Neural cell (in vitro differentiated cells): ENCODE measurements around the gene CABYR. TPM values are rescaled to one million over a fixed set of nuclear protein-coding genes. Genes with fewer than 3 reads are reported as not detected.

Experiments
- H2AFZ ChIP-seq: fragments of 200-600, 300-800 bp; sonication (generic), shearing (Covaris generic); 2 replicates; pipeline ENCODE4 v1.6.0; 2014; ENCODE audit warnings: low read depth, mild to moderate bottlenecking, antibody characterized with exemption, low read length, moderate library complexity
- H3F3A ChIP-seq: fragments of 200-600 bp; shearing (Covaris generic); 2 replicates; pipeline ENCODE4 v1.6.1; 2016; ENCODE audit warnings: mild to moderate bottlenecking, moderate library complexity, mixed read lengths, antibody characterized with exemption, low read length; ENCODE audit not compliant: insufficient read depth, poor library complexity, severe bottlenecking
- H3K27ac ChIP-seq: fragments of 200-600, 300-800 bp; sonication (generic), shearing (Covaris generic); 2 replicates; pipeline ENCODE4 v1.5.1; 2014; ENCODE audit warnings: mild to moderate bottlenecking, low read length, moderate library complexity
- H3K27me3 ChIP-seq: fragments of 300-800, 200-600 bp; sonication (generic), shearing (Covaris generic); 2 replicates; pipeline ENCODE4 v1.6.0; 2014; ENCODE audit warnings: mild to moderate bottlenecking, low read depth, low read length, moderate library complexity; ENCODE audit not compliant: insufficient read depth
- H3K36me3 ChIP-seq: fragments of 300-800, 200-600 bp; sonication (generic), shearing (Covaris generic); 2 replicates; pipeline ENCODE4 v1.5.1; 2014; ENCODE audit warnings: mild to moderate bottlenecking, antibody characterized with exemption, low read length, moderate library complexity; ENCODE audit not compliant: insufficient read depth
- H3K4me2 ChIP-seq: fragments of 300-800, 200-600 bp; sonication (generic), shearing (Covaris generic); 2 replicates; pipeline ENCODE4 v1.6.0; 2014; ENCODE audit warnings: mild to moderate bottlenecking, low read length
- H3K4me3 ChIP-seq: fragments of 300-800, 200-600 bp; sonication (generic), shearing (Covaris generic); 2 replicates; pipeline ENCODE4 v1.5.1; 2014; ENCODE audit warnings: mild to moderate bottlenecking, low read length, moderate library complexity
- H3K79me2 ChIP-seq: fragments of 200-600 bp; shearing (Covaris generic); replicated peaks from 2 replicates; pipeline ENCODE4 v1.6.0; 2014; ENCODE audit warnings: mild to moderate bottlenecking, low read length, moderate library complexity; ENCODE audit not compliant: insufficient read depth
- H3K9ac ChIP-seq: fragments of 300-800, 200-600 bp; sonication (generic), shearing (Covaris generic); 2 replicates; pipeline ENCODE4 v1.6.1; 2016; ENCODE audit warnings: mild to moderate bottlenecking, low read length, mixed read lengths
- H3K9me2 ChIP-seq: fragments of 200-600 bp; shearing (Covaris generic); 2 replicates; pipeline ENCODE4 v1.6.1; 2016; ENCODE audit warnings: mild to moderate bottlenecking, low read length, mixed read lengths; ENCODE audit not compliant: insufficient read depth
- H3K9me3 ChIP-seq: fragments of 200-600, 300-800 bp; sonication (generic), shearing (Covaris generic); 2 replicates; pipeline ENCODE4 v1.6.1; 2016; ENCODE audit warnings: mild to moderate bottlenecking, mixed run types, low read length, moderate library complexity, mixed read lengths
- H4K20me1 ChIP-seq: fragments of 200-600 bp; shearing (Covaris generic); 2 replicates; pipeline ENCODE4 v1.6.1; 2016; ENCODE audit warnings: mild to moderate bottlenecking, mixed run types; ENCODE audit not compliant: insufficient read depth
- CTCF ChIP-seq: fragments of 450-650 bp; IDR thresholded peaks from 2 replicates; pipeline ENCODE4 v1.5.1; 2014; ENCODE audit warnings: antibody characterized with exemption, mild to moderate bottlenecking, moderate library complexity; ENCODE audit not compliant: poor library complexity, severe bottlenecking
- EP300 ChIP-seq: fragments of 450-650 bp; conservative IDR thresholded peaks from 2 replicates; pipeline ENCODE4 v1.6.1; 2014; ENCODE audit warnings: antibody characterized with exemption, mild to moderate bottlenecking, moderate library complexity; ENCODE audit not compliant: poor library complexity, severe bottlenecking
- EZH2 ChIP-seq: fragments of 200-600, 300-800 bp; shearing (Covaris generic), sonication (generic); IDR thresholded peaks from 2 replicates; pipeline ENCODE4 v1.6.1; 2014; ENCODE audit warnings: antibody characterized with exemption, low read length, borderline replicate concordance, mild to moderate bottlenecking; ENCODE audit not compliant: insufficient read depth, poor library complexity, severe bottlenecking
- MXI1 ChIP-seq: fragments of 450-650 bp; conservative IDR thresholded peaks from 2 replicates; pipeline ENCODE4 v1.6.1; 2014; ENCODE audit warnings: antibody characterized with exemption, mild to moderate bottlenecking; ENCODE audit not compliant: poor library complexity, severe bottlenecking
- POLR2AphosphoS5 ChIP-seq: IDR thresholded peaks from 2 replicates; pipeline ENCODE4 v1.6.1; 2012
- RAD21 ChIP-seq: fragments of 450-650 bp; conservative IDR thresholded peaks from 2 replicates; pipeline ENCODE4 v1.6.1; 2014; ENCODE audit warnings: antibody characterized with exemption, mild to moderate bottlenecking, moderate library complexity
- REST ChIP-seq: IDR thresholded peaks from 2 replicates; pipeline ENCODE4 v1.6.1; 2012; ENCODE audit warnings: borderline replicate concordance
- SMC3 ChIP-seq: fragments of 450-650 bp; conservative IDR thresholded peaks from 2 replicates; pipeline ENCODE4 v1.6.1; 2014; ENCODE audit warnings: antibody characterized with exemption, mild to moderate bottlenecking, moderate library complexity; ENCODE audit not compliant: poor library complexity
- TAF1 ChIP-seq: IDR thresholded peaks from 2 replicates; pipeline ENCODE4 v1.6.1; 2012; ENCODE audit warnings: low read depth
- polyA plus RNA-seq: library from polyadenylated mRNA; depleted of rRNA; stranded (reverse); fragments of >200 nt; gene quantifications from 2 replicates; pipeline ENCODE4 v1.2.3, GENCODE V29; 2014

The CABYR gene
- polyA plus RNA-seq, 1 donor from 2014 or later = 6.9 TPM

- no peaks in the 10 kb centered on the region for H4K20me1 ChIP-seq
- H3K4me3 ChIP-seq = no peak overlapping the region
- no peak overlapping the region for H2AFZ ChIP-seq
- TF ChIP-seq TAF1 (no peak), MXI1 (no peak), SMC3 (no peak), RAD21 (no peak), EZH2 (no peak), REST (no peak), EP300 (no peak), POLR2AphosphoS5 (no peak), CTCF (no peak)
- no peaks in the 10 kb centered on the region for H3K9me2 ChIP-seq
- H3K9ac ChIP-seq = no peak overlapping the region
- H3K27me3 ChIP-seq = no peaks in the 10 kb centered on the region
- H3K36me3 ChIP-seq = peaks cover 21% of the 10 kb centered on the region
- H3K79me2 ChIP-seq = no peaks in the 10 kb centered on the region
- no peak overlapping the region for H3K4me2 ChIP-seq
- H3K27ac ChIP-seq = no peak overlapping the region
- H3K9me3 ChIP-seq = no peaks in the 10 kb centered on the region
- H3F3A ChIP-seq = no peaks in the 10 kb centered on the region
Measured at GRCh38 chr18:24128700-24129099, 10.2 kb upstream of the CABYR start.

- Histone ChIP-seq H3K9ac (no peak overlapping the region), H2AFZ (no peak overlapping the region), H3F3A (no peaks in the 10 kb centered on the region)
Measured at GRCh38 chr18:24130494-24130893, 8.4 kb upstream of the CABYR start.

More at GRCh38 chr18:24130494-24130893, 8.4 kb upstream of the CABYR start:
- Histone ChIP-seq H3K9me3 (no peaks in the 10 kb centered on the region), H4K20me1 (no peaks in the 10 kb centered on the region), H3K27ac (peak overlapping the region; percentile 57), H3K4me3 (no peak overlapping the region), H3K36me3 (peaks cover 21% of the 10 kb centered on the region), H3K79me2 (no peaks in the 10 kb centered on the region), H3K4me2 (no peak overlapping the region), H3K27me3 (no peaks in the 10 kb centered on the region), H3K9me2 (no peaks in the 10 kb centered on the region)
- TF ChIP-seq RAD21 = no peak
- no peak for TF ChIP-seq CTCF
- no peak for TF ChIP-seq TAF1
- TF ChIP-seq MXI1 = no peak
- no peak for TF ChIP-seq SMC3
- TF ChIP-seq REST = no peak
- no peak for TF ChIP-seq EP300
- TF ChIP-seq POLR2AphosphoS5 = no peak
- no peak for TF ChIP-seq EZH2
